GM21447 (cell line): ENCODE data around the gene CRY2.
A peak's percentile ranks its signal among the peaks of the same experiment; 100 is the strongest.

ENCODE experiments used
- ATAC-seq: cut with Tn5 transposase; IDR thresholded peaks from one replicate; pipeline ENCODE4 v1.9.1; 2021; ENCODE audit not compliant: unreplicated experiment

The CRY2 gene

GRCh38 chr11:45847911-45848316 lies 639 bp downstream of the CRY2 start:
- peak; percentile 18 for ATAC-seq

- no peak for ATAC-seq
Observed at GRCh38 chr11:45848654-45849081, 1.4 kb downstream of the CRY2 start.

- ATAC-seq: no peak
Observed at GRCh38 chr11:45850446-45850845, 3.2 kb downstream of the CRY2 start.

GRCh38 chr11:45851228-45851627 lies 4.0 kb downstream of the CRY2 start:
- ATAC-seq: no peak

- peak; percentile 3 for ATAC-seq
Observed at GRCh38 chr11:45852018-45852711, 4.9 kb downstream of the CRY2 start.

- peak; percentile 62 for ATAC-seq
Observed at GRCh38 chr11:45852712-45853101, 5.4 kb downstream of the CRY2 start.

GRCh38 chr11:45853332-45854219 lies 6.3 kb downstream of the CRY2 start:
- no peak for ATAC-seq

- no peak for ATAC-seq
Observed at GRCh38 chr11:45855308-45855707, 8.0 kb downstream of the CRY2 start.

GRCh38 chr11:45856044-45856468 lies 8.8 kb downstream of the CRY2 start:
- no peak for ATAC-seq

- no peak for ATAC-seq
Observed at GRCh38 chr11:45857961-45858474, 10.7 kb downstream of the CRY2 start.

GRCh38 chr11:45858751-45859398 lies 11.6 kb downstream of the CRY2 start:
- no peak for ATAC-seq

- no peak for ATAC-seq
Observed at GRCh38 chr11:45859661-45860140, 12.4 kb downstream of the CRY2 start.

- ATAC-seq: no peak
Observed at GRCh38 chr11:45860348-45860747, 13.1 kb downstream of the CRY2 start.

GRCh38 chr11:45860764-45861510 lies 13.7 kb downstream of the CRY2 start:
- no peak for ATAC-seq

- ATAC-seq: no peak
Observed at GRCh38 chr11:45864041-45864440, 16.8 kb downstream of the CRY2 start.

- no peak for ATAC-seq
Observed at GRCh38 chr11:45869551-45869950, 22.3 kb downstream of the CRY2 start.

- ATAC-seq: no peak
Observed at GRCh38 chr11:45870706-45871105, 23.4 kb downstream of the CRY2 start.

- ATAC-seq: no peak
Observed at GRCh38 chr11:45871638-45872037, 24.4 kb downstream of the CRY2 start.

- no peak for ATAC-seq
Observed at GRCh38 chr11:45872651-45873356, 25.5 kb downstream of the CRY2 start.

GRCh38 chr11:45876401-45876800 lies 29.1 kb downstream of the CRY2 start:
- ATAC-seq: no peak
